H1 (cell line): ENCODE measurements around the gene PPP1CB. TPM values are rescaled to one million over a fixed set of nuclear protein-coding genes. Genes with fewer than 3 reads are reported as not detected.

ENCODE experiments used
- CTCF ChIA-PET: fragments of 300-600 bp; sonication (Branson Sonifier 250); formaldehyde crosslinking; loops from one replicate; lab custom pipeline; 2021; ENCODE audit not compliant: partially characterized antibody; lab: Charles Lee
- POLR2A ChIA-PET: fragments of 300-600 bp; sonication (Branson Sonifier 250); formaldehyde crosslinking; loops from one replicate; lab custom pipeline; 2021; ENCODE audit warnings: inconsistent platforms; ENCODE audit not compliant: partially characterized antibody; lab: Charles Lee
- DNase-seq, 2 experiments: peaks; one replicate each; pipeline versions ENCODE4 v3.0.0 to v3.0.0-alpha.2; 2010 to 2022; ENCODE audit warnings: low spot score in 2 of 2, low read depth in 1 of 2, mixed read lengths in 1 of 2
- FAIRE-seq: peaks from 2 replicates; lab custom pipeline; 2011; peaks lifted over from hg19 to GRCh38; lab: Jason Lieb, UNC
- H2AFZ ChIP-seq: 2 replicates; pipeline ENCODE4 v1.8.1; 2012; ENCODE audit warnings: low read length, inconsistent platforms
- H2AK5ac ChIP-seq: 2 replicates; pipeline ENCODE4 v1.6.1; 2013; ENCODE audit warnings: low read depth, low read length
- H2BK120ac ChIP-seq: replicated peaks from 2 replicates; pipeline ENCODE3; 2013; ENCODE audit warnings: low read depth, low read length, inconsistent platforms
- H2BK12ac ChIP-seq: 2 replicates; pipeline ENCODE4 v1.6.1; 2013; ENCODE audit warnings: low read depth, low read length
- H2BK15ac ChIP-seq: 2 replicates; pipeline ENCODE4 v1.6.1; 2013; ENCODE audit warnings: low read length
- H2BK20ac ChIP-seq: 2 replicates; pipeline ENCODE4 v1.6.1; 2013; ENCODE audit warnings: low read length
- H2BK5ac ChIP-seq: 2 replicates; pipeline ENCODE4 v1.6.1; 2013; ENCODE audit warnings: low read depth, low read length
- H3K14ac ChIP-seq: 2 replicates; pipeline ENCODE4 v1.6.1; 2013; ENCODE audit warnings: inconsistent platforms; ENCODE audit not compliant: insufficient read length
- H3K18ac ChIP-seq: 2 replicates; pipeline ENCODE4 v1.6.1; 2013; ENCODE audit warnings: low read length; ENCODE audit errors: extremely low read depth
- H3K23ac ChIP-seq: 2 replicates; pipeline ENCODE4 v1.6.1; 2013; ENCODE audit warnings: inconsistent platforms; ENCODE audit not compliant: insufficient read length
- H3K23me2 ChIP-seq: 2 replicates; pipeline ENCODE4 v1.6.1; 2013; ENCODE audit warnings: low read depth, low read length
- H3K27ac ChIP-seq: 2 replicates; pipeline ENCODE4 v1.6.1; 2011; ENCODE audit warnings: low read depth, low read length, inconsistent platforms
- H3K27me3 ChIP-seq, 4 experiments: replicated peaks in 1 of 4; 1 replicate in 1 of 4; 2 replicates in 3 of 4; pipeline versions ENCODE4 v1.6.1 to v1.8.1; 2011 to 2013; ENCODE audit warnings: low read length in 3 of 4, mild to moderate bottlenecking in 3 of 4, inconsistent platforms in 2 of 4, mixed read lengths in 2 of 4, moderate library complexity in 1 of 4; ENCODE audit not compliant: control insufficient read depth in 3 of 4, insufficient read depth in 3 of 4; ENCODE audit errors: extremely low read depth in 1 of 4
- H3K36me3 ChIP-seq, 4 experiments: 2 replicates each; pipeline versions ENCODE4 v1.6.1 to v1.8.1; 2011 to 2013; ENCODE audit warnings: mild to moderate bottlenecking in 4 of 4, low read length in 3 of 4, moderate library complexity in 2 of 4, control low read depth in 1 of 4, inconsistent platforms in 1 of 4; ENCODE audit not compliant: insufficient read depth in 4 of 4, control insufficient read depth in 2 of 4
- H3K4ac ChIP-seq: replicated peaks from 2 replicates; pipeline ENCODE3; 2013; ENCODE audit warnings: low read length, low read depth, mixed read lengths, inconsistent platforms; ENCODE audit not compliant: insufficient read length
- H3K4me1 ChIP-seq, 4 experiments: replicated peaks in 1 of 4; 1 replicate in 1 of 4; 2 replicates in 3 of 4; pipeline versions ENCODE4 v1.6.1 to v1.8.1; 2011 to 2013; ENCODE audit warnings: low read length in 3 of 4, inconsistent platforms in 2 of 4, mixed read lengths in 1 of 4; ENCODE audit not compliant: insufficient read depth in 4 of 4, control insufficient read depth in 3 of 4
- H3K4me2 ChIP-seq, 2 experiments: 2 replicates each; pipeline versions ENCODE4 v1.6.1 to v1.8.1; 2011 to 2013; ENCODE audit warnings: low read depth in 2 of 2, low read length in 2 of 2, control low read depth in 1 of 2, inconsistent platforms in 1 of 2, mild to moderate bottlenecking in 1 of 2; ENCODE audit not compliant: insufficient read depth in 1 of 2
- H3K4me3 ChIP-seq, 4 experiments: fragments of 200-600, 300-600 bp in 1 of 4; sonication (generic), shearing (Covaris generic), sonication (Bioruptor Twin) in 1 of 4; 2 replicates each; pipeline versions ENCODE4 v1.5.1 to v1.8.1; 2011 to 2016; ENCODE audit warnings: low read length in 4 of 4, low read depth in 3 of 4, control low read depth in 2 of 4, inconsistent platforms in 2 of 4, mild to moderate bottlenecking in 2 of 4, mixed read lengths in 1 of 4, moderate library complexity in 1 of 4; ENCODE audit not compliant: insufficient read depth in 2 of 4; ENCODE audit errors: extremely low read depth in 1 of 4
- H3K56ac ChIP-seq: replicated peaks from 2 replicates; pipeline ENCODE3; 2013; ENCODE audit warnings: low read depth, mild to moderate bottlenecking, mixed read lengths, low read length, inconsistent platforms; ENCODE audit not compliant: insufficient read length
- H3K79me1 ChIP-seq: 2 replicates; pipeline ENCODE4 v1.6.1; 2013; ENCODE audit warnings: low read depth, low read length, control low read depth
- H3K79me2 ChIP-seq, 2 experiments: 2 replicates each; pipeline versions ENCODE4 v1.6.1 to v1.8.1; 2012 to 2013; ENCODE audit warnings: low read length in 2 of 2, mild to moderate bottlenecking in 2 of 2, inconsistent platforms in 1 of 2; ENCODE audit not compliant: insufficient read depth in 2 of 2, control insufficient read depth in 1 of 2
- H3K9ac ChIP-seq, 4 experiments: replicated peaks in 1 of 4; 1 replicate in 1 of 4; 2 replicates in 3 of 4; pipeline versions ENCODE4 v1.6.1 to v1.8.1; 2011 to 2013; ENCODE audit warnings: low read depth in 3 of 4, low read length in 3 of 4, control low read depth in 2 of 4, mild to moderate bottlenecking in 2 of 4, moderate library complexity in 2 of 4, inconsistent platforms in 1 of 4; ENCODE audit errors: extremely low read depth in 1 of 4
- H3K9me3 ChIP-seq, 2 experiments: 2 replicates each; pipeline versions ENCODE4 v1.6.1 to v1.8.1; 2012 to 2013; ENCODE audit warnings: mild to moderate bottlenecking in 2 of 2, moderate library complexity in 2 of 2, control low read depth in 1 of 2, inconsistent platforms in 1 of 2, low read depth in 1 of 2, low read length in 1 of 2, mixed read lengths in 1 of 2; ENCODE audit not compliant: insufficient read depth in 2 of 2
- H4K20me1 ChIP-seq, 2 experiments: replicated peaks in 1 of 2; 2 replicates each; pipeline versions ENCODE3 to v1.8.1; 2011 to 2013; ENCODE audit warnings: inconsistent platforms in 2 of 2, low read length in 2 of 2, mild to moderate bottlenecking in 1 of 2; ENCODE audit not compliant: insufficient read depth in 2 of 2, control insufficient read depth in 1 of 2
- H4K5ac ChIP-seq: 2 replicates; pipeline ENCODE4 v1.6.1; 2013; ENCODE audit warnings: low read length, low read depth, mixed read lengths, inconsistent platforms; ENCODE audit not compliant: insufficient read length
- H4K8ac ChIP-seq: 2 replicates; pipeline ENCODE4 v1.8.0; 2013; ENCODE audit warnings: mild to moderate bottlenecking, moderate library complexity, low read length, inconsistent platforms; ENCODE audit not compliant: insufficient read depth; ENCODE audit errors: extremely low read depth
- H4K91ac ChIP-seq: replicated peaks from 2 replicates; pipeline ENCODE3; 2013; ENCODE audit warnings: low read length, mixed read lengths, inconsistent platforms; ENCODE audit not compliant: insufficient read length
- WGBS, 2 experiments: shearing (Covaris generic) in 1 of 2; methylation state at CpG; one replicate each; pipeline versions ENCODE4 v1.1.6 to v1.1.7; 2013 to 2015; ENCODE audit warnings: low lambda C conversion rate in 2 of 2, mixed read lengths in 2 of 2, inconsistent platforms in 1 of 2, low coverage in 1 of 2, missing lambda C conversion rate in 1 of 2; ENCODE audit not compliant: insufficient replicate concordance in 2 of 2, insufficient coverage in 1 of 2, insufficient read length in 1 of 2; ENCODE audit errors: extremely low coverage in 1 of 2, missing lambda C conversion rate in 1 of 2; 5-methylcytosine and 5-hydroxymethylcytosine counted together
- polyA plus RNA-seq, 7 experiments: library from polyadenylated mRNA; depleted of rRNA in 3 of 7; stranded (reverse) in 5 of 7; unstranded in 2 of 7; fragments of >200 nt in 5 of 7; fragments of 200-250 nt in 2 of 7; gene quantifications; 1 replicate in 5 of 7; 2 replicates in 1 of 7; 4 replicates in 1 of 7; pipeline versions ENCODE4 v1.2.1 to v1.2.3, GENCODE V29; 2011 to 2013; ENCODE audit warnings: missing spikeins in 2 of 7, mixed read lengths in 2 of 7
- total RNA-seq: library from RNA; stranded (reverse); fragmentation: NEBNext Ultra II Directional; extraction: Animal tissue kit (Norgen Biotek cat#: 25700); gene quantifications from 2 replicates; pipeline ENCODE4 v1.2.1, GENCODE V29; 2021

The PPP1CB gene
- total and polyA plus RNA-seq, 2 of the 8 experiments (the other 6 are each of a cell fraction or from before 2014, with no cell fraction given), result 30.7 to 158 TPM

DNA sequence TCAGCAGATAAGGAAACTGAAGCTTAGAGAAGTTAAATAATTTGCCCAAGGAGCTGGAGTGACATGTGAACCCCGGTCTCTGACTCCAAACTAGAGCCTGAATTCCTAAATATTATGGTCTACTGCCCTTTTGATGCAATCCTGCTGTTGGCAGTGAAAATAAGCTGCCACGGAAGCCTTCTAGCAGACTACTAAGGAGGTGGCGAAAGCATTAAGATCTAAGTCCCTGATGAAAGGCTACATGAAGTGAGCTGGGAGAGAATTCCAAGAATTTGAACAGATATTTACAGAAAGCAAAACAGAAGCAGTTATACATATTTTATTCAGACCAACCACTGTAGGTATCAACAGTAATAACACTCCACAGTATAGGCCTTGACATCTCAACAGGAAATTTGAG is 90.4 kb downstream of the PPP1CB start:
- Histone ChIP-seq H3K27me3 (no peaks in the 10 kb centered on the region), H2BK12ac (no peak overlapping the region), H3K9ac (no peak overlapping the region), H3K4ac (no peak overlapping the region), H3K79me2 (no peaks in the 10 kb centered on the region), H3K27ac (no peak overlapping the region), H3K18ac (no peak overlapping the region), H4K20me1 (no peaks in the 10 kb centered on the region), H2BK15ac (no peak overlapping the region), H3K56ac (no peak overlapping the region), H2AK5ac (no peak overlapping the region), H4K91ac (no peak overlapping the region), H3K23me2 (no peaks in the 10 kb centered on the region; the same call in 1 of the 2 replicates), H3K36me3 (no peaks in the 10 kb centered on the region; a peak in 1 of 8 replicates), H3K9me3 (no peaks in the 10 kb centered on the region), H3K4me2 (no peak overlapping the region), H3K4me1 (no peaks in the 10 kb centered on the region), H2BK120ac (no peak overlapping the region), H3K79me1 (no peaks in the 10 kb centered on the region), H2AFZ (no peak overlapping the region), H3K4me3 (no peak overlapping the region), H4K8ac (no peak overlapping the region), H4K5ac (no peak overlapping the region), H2BK20ac (no peak overlapping the region), H2BK5ac (no peak overlapping the region), H3K14ac (no peak overlapping the region), H3K23ac (no peak overlapping the region)
- DNase-seq (no peak), FAIRE-seq (no peak)
- ChIA-PET CTCF (interaction anchor here (1.0 kb wide), 1 partner anchor 201 kb away, joined by 3 read pairs; no protein-coding TSS in a partner anchor), POLR2A (no interaction called here)
- 56% methylated on average over 3 of the region's 3 CpGs; no CpG with 5 or more reads in 1 of the 2 experiments for WGBS, 2 experiments
